HG02840 (cell line): ENCODE data around the gene SOWAHA.

ENCODE experiments used
- ATAC-seq: cut with Tn5 transposase; IDR thresholded peaks from one replicate; pipeline ENCODE4 v1.9.1; 2021; ENCODE audit warnings: mild to moderate bottlenecking, moderate library complexity, moderate number of reproducible peaks; ENCODE audit not compliant: unreplicated experiment, low FRiP score

Gene SOWAHA

GRCh38 chr5:132825033-132825833, 12.1 kb downstream of the SOWAHA start:
- no peak for ATAC-seq

- ATAC-seq: no peak
Measured at GRCh38 chr5:132825834-132826391, 12.8 kb downstream of the SOWAHA start.

DNA sequence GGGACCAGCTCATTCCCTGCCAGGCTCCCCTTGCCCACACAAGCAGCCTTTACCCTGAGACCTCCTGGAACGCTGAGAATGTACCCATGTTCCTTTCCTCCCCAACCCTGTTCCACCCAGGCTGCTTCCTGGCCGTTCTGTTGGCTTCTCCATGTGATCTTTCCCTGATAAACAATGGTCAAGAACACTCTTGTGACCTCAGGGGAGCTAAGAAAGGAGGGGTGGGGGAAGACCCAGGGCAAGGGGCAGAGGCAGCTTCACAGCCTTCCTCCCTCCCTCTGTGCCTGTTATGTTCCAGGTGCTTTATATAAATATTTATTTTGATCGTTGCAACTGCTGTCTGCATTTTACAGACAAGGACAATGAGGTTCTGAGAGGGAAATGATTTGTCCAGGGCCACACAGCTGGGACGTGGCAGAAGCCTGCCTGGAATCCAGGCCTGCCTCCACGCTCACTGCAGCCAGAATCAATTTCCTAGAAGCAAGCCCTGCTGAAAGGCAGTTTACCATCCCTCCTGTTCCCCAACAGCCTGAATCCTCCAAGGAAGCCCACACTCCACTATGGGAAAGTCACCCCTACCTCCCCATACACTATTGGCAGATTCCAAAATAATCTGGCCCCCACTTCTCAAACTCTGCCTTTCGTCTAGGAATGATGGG, 13.5 kb downstream of the SOWAHA start:
- no peak for ATAC-seq

DNA sequence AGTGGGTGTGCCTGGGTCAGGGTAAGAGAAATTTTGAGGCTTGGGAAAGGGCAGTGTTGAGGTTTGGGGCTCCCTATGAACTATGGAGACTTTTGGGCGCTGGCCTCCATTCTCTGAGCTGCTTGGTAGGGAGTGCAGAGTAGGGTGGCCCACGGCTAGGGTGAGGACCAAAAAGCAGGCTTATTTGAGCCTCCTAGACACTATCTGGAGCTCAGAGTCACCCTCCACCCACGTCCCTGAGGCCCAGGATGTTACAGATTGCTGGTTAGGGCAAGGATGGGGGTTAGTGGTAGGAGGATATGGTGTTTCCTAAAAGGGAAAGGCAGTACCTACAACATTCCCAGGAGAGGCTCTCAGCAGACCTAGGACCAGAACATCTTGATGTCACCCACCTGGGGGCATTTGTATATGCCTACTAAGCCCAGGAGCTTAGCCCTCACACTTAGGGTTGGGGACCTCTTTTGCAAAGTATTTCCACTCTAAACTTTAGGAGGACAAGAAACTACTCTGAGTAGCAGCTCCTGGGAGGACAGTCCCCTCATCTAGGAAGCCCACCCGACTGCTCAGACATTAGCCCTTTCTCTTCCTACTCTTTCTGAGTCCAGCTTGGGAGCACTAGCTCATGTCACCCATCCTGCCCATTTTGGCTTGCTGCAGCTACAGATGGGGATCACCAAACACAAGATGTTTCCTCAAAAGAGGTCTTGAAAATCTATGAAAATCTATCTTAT, 15.0 kb downstream of the SOWAHA start:
- no peak for ATAC-seq

GRCh38 chr5:132828846-132829494, 15.9 kb downstream of the SOWAHA start:
- ATAC-seq: no peak

GRCh38 chr5:132829742-132830435, 16.8 kb downstream of the SOWAHA start:
- ATAC-seq: peak; percentile 69

DNA sequence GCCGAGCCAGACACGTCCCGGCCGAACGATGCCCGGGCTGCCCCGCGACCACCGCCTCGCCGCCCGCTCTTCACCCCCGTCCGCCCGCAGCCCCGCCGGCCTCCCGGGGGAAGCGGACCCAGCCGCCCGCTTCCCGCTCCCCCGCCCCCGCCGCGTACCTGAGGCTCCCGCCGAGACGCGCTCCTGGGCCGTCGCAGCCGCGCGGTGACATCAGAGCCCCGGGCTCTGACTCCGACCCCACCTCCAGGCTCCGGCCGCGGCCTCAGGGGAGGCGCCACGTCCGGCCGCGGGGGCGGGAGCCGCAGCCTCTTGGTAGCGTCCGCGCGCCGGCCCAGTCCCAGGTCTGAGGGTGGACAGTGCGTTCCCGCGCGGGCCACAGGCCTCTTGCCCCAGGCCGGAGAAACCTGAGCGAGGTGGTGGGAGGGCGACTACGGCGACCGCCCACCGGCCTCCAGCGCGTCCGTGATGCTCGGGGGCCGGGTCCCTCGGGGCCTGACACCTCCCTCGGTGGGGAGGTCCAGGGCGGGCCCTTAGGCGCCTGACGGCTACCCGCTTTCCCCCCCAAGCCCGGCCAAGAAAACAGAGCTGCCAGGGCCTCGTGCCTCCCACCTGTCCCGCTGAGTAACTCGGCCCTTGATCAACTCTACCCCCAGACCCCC, 17.5 kb downstream of the SOWAHA start, which contains the start of gene SHROOM1:
Gene SHROOM1, minus strand, starts transcription at position 212 of the 659 bp plus-strand sequence. CDS start 4,507 bp downstream, outside the sequence.
- peak; percentile 47 for ATAC-seq

DNA sequence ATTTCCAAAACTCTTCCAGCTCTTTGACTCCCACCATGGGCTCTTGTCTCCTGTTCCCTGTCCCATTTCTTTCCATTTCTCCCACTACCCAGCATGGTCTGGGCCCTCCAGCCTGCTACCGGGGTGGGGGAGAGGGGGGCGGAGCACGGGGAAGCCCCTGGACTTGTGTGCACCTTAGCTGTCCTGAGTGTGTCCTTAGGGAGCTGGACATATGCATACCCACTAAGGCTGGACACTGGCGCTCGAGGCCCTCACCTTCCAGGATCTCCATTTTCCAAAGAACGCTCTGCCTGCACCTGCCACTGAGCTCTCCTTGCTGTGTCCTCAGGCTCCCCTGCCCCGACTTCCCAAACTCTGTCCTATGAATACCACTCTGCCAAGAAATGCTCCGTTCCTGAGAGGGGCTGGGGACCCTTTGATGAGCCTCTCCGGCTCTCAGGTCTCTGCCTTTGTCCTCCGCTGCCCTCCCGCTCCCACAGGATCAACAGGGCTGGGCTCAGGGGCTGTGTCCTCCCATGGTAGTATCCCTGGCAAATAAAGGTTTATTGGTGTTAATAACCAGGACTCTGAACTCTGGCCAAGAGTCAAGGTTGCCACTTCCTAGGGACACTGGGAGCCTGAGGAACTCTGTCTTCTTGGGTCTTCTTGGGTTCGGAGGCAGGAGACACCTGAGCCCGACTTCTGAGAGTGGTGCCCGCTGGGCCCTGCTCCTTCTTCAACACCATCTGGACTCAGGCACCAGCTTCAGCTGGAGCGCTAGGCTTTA, 18.2 kb downstream of the SOWAHA start:
- no peak for ATAC-seq

DNA sequence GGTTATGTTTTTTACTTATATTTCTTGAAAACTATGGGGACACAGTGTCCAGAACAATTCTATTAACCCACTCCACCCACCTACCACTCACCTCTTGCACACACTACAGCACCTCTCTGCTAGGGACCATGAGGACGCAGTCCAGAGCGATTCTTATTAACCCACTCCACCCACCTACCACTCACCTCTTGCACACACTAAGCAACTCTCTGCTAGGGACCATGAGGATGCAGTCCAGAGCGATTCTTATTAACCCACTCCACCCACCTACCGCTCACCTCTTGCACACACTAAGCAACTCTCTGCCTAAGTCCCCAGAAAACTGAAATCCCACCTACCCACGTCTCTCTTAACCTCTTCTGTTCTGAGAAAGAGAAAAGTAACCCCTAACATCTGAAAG, 19.5 kb downstream of the SOWAHA start:
- no peak for ATAC-seq

DNA sequence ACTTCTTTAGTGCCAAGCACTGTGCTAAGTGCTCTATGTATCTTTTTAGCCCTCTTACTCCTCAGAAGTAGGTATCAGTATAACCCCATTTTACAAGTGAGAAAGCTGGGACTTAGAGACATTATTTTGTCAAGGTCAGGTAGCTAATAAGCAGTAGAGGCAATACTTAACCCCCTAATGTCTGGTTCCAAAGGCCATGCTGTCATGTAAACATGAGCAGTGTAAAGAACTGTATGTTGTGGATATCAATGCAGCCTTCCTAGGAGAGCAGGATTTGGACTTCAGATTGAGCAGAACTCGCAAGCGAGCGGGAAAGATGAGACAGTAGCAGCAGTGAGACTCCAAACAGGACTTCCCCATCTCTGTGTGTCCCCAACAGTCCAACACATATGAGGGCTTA, 21.0 kb downstream of the SOWAHA start:
- no peak for ATAC-seq

DNA sequence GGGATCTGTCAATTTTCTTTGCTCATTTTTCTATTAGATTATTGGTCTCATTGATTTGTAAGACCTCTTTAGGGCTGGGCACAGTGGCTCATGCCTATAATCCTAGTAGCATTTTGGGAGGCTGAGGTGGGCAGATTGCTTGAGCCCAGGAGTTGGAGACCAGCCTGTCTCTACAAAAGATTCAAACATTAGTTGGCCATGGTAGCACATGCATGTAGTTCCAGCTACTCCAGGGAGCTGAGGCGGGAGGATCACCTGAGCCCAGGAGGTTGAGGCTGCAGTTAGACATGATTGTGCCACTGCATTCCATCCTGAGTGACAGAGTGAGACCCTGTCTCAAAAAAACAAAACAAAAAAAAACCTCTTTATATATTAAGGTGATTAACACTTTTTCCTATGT, 23.8 kb downstream of the SOWAHA start:
- ATAC-seq: no peak

- ATAC-seq: no peak
Measured at GRCh38 chr5:132837868-132838267, 24.8 kb downstream of the SOWAHA start.

DNA sequence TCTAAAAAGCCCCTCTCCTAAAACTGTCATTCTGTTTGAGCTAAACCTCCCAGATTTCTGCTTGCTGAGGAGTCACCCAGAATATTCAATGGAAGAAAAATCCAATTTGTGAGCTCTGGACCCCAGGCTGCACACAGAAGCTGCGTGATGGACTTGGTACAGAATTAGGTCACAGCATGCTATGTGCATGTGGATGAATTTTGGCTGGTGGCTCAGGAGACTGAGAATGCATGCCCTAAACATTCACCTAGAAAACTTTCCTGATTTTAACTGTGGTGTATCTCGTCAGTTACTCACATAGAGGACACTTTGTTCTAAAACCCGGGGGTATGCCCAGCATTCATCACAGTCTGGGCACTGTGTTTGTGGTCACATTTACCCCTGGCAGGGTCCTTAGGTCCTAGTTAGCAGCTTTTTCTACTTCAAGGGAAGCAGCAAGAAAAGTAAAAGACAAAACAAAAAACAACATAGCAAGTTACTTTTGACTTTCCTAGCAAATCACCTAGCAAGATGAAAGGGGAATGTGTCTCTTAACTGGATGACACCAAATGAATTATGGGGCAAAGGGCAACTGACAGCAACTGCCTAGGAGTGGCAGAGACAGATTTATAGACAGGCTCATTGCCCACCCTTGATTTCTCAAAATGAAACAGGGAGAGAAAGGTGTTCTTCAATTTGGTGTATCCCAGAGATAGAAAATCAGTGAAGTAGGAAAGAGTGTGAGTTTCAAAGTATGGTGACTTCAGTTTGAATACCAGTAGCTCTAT, 25.6 kb downstream of the SOWAHA start:
- no peak for ATAC-seq

GRCh38 chr5:132839426-132840301, 26.6 kb downstream of the SOWAHA start:
- no peak for ATAC-seq

DNA sequence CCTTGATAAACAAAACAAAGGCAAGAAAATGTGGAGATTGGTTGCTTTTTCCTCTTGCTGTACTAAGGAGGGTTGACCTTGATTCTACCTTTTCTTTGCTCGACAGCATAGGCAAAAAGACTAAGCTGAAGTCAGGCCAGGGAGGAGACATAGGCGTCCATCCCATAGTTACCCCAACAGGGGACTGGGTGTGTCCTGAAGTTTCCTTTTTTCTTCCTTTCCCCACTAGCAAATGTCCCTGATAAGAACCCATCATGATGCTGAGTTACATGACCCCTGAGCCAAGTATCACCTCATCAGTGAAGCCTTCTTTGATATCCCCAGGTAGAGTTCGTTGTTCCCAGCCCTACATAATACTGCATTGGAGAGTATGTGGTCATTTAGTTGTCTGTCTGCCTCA, 27.2 kb downstream of the SOWAHA start:
- no peak for ATAC-seq

DNA sequence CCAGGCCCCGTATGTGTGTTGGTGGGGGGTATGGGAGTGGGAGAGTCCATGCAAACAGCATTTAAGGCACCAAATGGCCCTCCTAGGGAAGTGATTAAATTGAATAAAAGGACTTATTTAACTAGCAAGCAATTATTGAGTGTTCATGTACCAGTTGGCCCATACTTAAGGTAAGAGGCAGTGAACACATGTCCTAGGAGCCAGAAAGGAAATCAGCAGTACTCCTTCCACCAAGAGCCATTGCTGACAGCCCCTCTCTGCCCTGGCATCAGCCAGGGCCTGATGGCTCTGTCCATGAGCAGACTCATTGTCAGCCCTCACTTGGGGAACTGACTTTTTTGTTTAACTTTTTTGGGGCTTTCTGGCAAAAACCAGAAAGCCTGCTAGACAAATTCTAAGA, 27.8 kb downstream of the SOWAHA start:
- ATAC-seq: no peak

- no peak for ATAC-seq
Measured at GRCh38 chr5:132841305-132841704, 28.2 kb downstream of the SOWAHA start.
